Stimulated activated CD4-positive, alpha-beta T cell treated with anti-CD3 and anti-CD28 coated beads, Interleukin-1b, Interleukin-23, amount 100 ng/mL, for 4 hours (primary cell): Measurements from ENCODE around the gene NBAS.
"Not testable (repeated sequence)": the region's sequence is repeated elsewhere in the genome, so short reads cannot be mapped to it uniquely, and the experiment has no call there.

Source experiments
- DNase-seq, 2 donors: peaks; one replicate each; pipeline ENCODE4 v3.0.0-alpha.2; 2020; ENCODE audit warnings: low read depth in 2 of 2

The NBAS gene

DNA sequence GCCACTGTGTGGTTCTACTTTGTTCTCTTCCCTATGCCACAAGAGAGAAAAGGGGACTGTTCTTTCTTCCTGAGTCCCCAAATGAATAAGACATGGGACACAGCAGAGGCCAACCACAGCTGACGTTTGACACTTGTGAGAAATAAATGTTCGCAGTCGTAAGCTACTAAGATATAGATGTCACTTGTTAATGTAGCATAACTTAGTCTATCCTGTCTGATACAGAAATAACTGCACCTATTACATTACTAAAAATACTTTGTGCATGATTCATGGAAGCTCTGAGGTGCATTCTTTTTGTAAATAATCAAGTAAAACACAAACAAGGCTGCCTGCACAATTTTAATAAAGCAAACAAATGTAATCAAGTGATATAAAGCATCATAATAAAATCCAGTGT is 148.8 kb downstream of the NBAS start:
- no peak for DNase-seq

DNA sequence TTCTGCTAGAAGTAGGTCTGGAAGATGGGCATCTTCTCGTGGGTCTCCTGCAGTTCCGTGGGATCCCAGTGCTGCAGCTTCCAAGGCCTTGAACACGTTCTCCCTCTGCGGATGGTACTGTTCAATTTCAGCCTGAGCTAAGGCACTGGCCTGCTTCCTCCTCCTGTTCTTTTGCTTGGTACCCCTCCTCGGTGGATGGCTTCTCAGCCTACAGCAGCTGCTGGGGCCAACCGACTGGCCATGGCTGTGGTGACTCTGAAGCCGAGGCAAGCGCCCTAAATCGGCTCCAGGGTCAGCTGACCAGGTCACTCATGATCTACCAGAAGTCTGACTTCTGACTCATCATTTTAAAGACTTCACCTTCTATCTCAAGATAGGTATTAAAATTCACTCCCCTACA is 150.2 kb downstream of the NBAS start:
- DNase-seq = no peak

DNA sequence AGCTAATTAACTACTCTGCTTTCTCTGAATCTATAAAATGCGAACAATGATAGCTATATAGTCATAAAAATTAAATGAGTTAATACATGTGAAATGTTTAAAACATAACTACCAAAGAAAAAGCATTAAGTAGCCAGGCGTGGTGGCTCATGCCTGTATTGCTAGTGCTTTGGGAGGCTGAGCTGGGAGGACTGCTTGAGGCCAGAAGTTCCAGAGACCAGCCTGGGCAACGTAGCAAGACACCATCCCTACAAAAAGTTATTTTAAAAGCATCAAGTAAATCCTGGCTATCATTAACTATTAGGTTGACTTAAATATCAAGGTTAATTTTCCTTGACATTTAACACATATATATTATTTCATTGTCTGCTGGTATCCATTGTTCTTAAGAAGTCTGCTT is 152.4 kb downstream of the NBAS start:
- DNase-seq = no peak

DNA sequence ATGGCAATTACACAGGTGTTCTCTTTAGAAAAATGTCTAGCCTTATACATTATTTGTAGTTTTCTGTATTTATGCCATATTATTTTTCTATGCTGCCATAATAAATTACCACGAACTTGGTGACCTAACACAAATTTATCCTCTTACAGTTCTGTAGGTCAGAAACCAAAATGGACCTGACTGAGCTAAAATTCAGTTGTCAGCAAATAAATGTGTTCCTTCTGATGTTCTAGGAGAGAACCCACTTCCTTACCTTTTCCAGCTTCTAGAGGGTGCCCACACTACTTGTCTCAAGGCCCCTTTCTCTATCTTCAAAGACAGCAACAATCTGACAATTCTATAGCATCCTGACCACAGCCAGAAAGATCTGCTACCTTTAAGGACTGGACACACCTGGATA is 153.5 kb downstream of the NBAS start:
- DNase-seq = no peak

DNA sequence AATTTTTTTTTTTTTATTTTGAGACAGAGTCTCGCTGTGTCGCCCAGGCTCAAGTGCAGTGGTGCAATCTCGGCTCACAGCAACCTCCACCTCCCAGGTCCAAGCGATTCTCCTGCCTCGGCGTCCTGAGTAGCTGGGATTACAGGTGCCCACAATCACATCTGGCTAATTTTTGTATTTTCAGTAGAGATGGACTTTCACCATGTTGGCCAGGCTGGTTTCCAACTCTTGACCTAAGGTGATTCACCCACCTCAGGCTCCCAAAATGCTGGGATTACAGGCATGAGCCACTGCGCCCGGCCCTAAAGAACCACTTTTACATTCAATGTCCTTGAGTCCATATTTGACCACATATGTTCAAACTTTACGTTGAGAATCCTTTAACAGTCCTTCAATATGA is 156.6 kb downstream of the NBAS start:
- DNase-seq = not testable (repeated sequence)

DNA sequence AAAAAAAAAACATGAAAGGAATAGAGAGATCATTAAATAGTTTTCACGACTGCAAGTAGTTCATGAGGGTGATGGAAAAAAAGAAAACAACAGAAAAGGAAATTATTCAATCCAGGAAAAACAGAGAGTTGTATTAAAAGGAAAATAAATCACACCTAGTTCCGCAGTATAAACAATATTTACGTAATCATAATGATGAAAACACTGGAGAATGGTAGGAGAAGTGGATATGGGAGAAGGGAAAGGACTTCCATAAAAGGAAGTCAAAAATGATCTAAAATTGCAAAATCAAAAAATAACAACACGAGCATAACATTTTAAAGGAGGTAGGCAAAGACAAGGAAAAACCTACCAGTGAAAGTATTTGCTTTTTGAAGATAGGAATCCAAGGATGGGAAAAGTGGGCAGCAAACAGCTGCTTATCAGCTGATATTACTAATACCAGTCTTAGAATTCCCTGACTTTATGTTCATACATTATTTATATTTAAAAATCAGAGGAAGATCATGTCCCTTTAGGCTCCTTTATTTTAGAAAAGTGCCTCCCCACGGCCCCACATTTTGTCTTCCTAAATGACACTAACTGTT is 160.8 kb downstream of the NBAS start:
- DNase-seq = no peak

DNA sequence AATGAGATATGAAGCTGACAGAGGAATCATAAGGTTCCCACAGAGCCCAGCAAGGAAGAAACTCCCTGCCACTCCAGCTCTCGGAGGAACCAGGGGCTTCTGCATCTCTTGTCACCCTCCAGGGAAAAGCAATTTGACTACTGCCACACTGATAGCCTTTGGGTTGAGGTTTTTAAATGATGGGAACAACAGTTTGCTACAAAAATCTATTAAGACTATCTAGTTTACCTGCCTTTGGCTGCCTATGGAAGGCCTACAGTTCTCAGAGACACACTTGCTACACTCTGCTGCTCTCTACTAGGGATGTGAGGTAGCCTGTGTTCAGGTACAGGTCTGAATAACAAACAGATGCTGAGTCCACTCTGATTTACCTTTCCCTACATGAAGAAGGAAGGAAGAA is 161.9 kb downstream of the NBAS start:
- no peak for DNase-seq

DNA sequence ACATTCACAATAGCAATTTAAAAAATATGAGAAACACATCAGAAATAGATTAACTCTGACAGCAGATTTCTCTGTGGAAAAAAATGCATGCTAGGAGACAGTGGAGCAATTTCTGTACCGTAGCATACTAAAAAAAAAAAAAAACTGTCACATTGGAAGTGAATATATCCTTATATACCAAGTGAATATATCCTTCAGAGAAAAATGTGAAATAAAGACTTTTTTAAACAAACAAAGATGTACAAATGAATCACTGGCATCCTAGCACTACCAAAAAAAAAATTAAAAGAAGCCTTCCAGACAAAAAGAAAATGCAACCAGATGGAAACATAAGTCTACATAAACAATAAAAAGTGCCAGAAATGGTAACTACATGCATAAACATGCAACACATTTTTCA is 169.4 kb downstream of the NBAS start:
- DNase-seq = no peak

DNA sequence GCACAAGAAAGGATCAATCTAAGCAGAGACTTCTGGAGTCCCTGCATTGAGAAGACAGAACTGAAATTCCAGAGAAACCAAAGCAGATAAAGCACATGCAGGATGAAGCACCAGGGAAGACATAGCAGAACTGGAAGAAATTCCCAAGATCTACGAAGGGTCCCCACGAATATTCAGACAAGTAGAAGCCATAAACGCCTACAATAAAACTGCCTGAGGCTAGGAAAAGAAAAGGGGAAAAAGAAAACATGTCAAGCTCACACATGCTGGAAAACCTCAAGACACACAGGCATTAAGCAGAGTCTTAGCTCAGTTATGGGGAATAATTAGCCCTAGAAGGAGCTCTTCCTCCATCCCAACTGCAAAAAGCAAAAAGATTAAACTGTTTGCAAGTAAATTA is 171.2 kb downstream of the NBAS start:
- no peak for DNase-seq

DNA sequence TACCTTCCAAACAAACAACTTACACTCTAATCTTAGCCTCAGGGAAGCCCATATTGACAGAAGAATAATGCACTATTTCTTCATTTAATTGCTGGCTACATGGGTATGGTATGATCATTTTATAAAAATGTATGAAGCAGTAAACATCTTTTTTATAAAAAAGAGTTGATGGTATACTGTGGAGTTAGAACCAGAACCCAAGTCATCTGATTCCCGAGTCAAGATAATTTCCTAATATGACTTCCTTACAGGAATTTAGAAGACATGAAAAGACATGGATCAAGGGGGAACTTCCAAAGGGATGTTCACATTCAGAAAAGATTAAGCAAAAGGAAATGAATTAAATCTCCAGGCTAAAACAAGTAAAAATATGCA is 171.8 kb downstream of the NBAS start:
- DNase-seq = no peak

DNA sequence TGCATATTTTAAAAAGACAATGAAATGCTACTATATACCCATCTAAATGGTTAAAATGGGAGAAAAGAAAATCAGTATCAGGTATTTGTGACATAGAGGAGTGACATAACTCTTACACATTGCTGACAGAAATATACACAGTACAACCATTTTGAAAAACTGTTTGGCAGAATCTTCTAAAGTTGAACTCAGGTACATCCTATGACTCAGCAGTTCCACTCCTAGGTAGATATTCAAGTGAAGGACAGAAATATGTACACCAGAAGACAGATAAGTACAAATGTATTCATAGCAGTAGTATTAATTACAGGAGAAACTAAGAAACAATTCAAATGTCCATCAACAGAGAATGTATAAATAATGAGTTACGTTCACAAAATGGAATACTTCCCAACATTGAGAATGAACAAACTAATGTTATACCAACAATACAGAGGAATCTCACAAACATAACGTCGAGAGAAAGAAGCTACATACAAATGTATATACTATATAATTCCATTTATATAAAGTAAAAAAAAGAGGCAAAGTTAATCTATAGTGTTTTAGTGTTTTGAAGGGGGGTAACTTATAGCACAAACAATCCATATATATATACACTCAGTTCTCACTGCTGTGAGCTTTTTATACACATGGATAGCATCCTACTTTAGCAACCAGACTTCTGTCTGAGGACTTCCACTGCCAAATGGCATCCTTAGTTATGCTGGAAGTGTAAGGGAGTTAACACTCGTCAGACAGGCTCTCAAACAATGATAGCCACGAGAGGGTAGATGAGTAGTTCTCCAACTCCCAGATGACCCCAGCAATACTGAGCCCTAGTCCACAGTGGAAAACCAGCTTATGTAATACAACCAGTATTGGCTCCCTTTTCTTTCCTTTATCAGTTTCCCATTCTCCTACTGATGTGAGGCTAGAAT is 172.5 kb downstream of the NBAS start:
- DNase-seq = no peak

DNA sequence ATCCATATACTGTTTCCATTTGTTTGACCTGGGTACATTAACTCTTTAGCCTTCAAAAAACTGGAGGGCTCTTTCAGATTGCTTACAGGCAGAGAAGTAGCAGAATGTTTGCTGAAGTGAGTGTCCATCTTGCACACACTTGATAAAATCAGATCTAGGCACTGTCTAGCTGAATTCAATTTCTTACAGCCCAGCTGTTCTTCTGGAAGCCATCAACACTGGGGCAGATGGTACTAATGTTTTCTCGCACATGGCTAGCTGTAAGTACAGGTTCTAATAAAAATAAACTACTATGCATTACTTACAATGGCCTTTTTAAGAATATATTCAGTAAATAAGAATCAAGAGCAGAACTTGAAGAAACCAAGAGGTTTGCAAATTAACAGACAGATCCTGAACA is 175.9 kb downstream of the NBAS start:
- DNase-seq = no peak

DNA sequence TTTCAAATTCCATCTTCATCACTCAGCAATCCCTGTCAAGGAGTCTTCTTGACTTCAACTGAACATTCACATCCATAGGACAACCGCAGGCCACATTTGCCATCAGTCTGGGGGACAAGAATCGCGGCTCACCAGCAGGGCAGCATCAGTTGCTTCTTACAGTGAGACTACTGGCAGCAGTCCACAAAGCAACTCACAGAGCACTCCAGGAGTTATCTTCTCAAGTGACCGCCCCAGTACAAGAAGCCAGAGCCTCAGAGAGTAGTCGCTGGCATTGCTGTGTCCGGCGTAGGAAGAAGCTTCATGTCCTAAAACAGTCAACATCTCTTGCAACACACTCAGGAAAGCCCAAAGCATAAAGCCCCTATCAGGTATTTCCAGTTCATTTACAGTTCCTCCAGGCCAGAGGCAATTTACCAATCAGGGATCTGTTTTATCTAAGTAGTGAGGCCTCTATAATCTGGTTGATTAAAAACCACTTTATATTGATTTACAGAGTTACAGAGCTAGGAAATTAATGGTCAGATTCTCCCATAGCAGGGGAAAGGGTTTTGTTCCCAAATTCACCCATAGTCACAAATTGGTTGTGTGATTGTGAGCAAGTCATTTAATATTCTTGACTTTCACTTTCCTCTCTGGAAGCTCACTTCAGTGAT is 177.3 kb downstream of the NBAS start:
- DNase-seq = no peak

DNA sequence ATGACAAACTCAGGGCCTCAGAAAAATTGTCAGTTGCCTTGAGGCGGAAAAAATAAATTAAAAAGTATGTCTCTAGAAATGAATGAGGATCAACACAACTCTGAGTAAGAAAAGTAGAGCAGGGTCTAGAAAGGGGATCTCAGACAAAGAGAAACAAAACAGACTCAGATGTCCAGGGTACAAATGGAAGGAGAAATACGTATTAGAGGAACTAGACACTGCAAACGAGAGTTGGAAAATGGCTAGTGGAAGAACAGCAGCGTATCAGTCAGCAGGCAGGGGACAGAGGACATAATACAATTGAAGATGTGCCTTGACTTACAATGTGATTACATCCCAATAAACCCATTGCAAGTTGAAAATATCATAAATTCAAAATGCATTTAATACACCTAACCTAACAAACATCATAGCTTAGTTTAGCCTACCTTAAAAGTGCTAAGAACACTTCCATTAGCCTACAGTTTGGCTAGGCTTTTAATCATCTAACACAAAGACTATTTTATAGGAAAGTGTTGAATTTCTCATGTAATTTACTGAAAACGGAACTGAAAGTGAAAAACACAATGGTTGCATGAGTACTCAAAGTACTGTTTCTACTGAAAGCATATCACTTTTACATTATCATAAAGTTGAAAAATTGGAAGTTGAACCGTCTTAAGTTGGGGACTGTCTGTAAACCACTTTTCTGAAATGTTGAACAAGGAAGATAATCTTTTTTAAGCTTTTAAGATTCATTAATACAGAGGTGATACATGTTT is 182.8 kb downstream of the NBAS start:
- no peak for DNase-seq

DNA sequence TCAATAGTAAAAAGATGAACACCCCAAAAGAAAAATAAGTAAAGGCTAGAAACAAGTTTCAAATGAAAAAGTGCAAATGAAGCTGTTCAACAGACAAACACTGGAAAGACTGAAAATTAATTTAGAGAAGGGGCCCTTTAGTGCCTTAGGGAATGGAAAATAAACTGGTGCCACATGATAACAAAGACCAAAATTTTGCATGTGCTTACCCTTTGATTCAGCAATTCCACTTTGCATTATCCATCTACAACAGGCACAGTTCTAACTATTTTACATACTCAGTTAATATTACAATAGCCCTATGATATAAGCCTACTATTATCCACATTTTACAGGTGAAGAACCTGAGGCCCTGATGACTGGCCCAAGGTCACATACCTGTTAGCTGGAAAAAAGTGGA is 183.9 kb downstream of the NBAS start:
- DNase-seq = no peak

DNA sequence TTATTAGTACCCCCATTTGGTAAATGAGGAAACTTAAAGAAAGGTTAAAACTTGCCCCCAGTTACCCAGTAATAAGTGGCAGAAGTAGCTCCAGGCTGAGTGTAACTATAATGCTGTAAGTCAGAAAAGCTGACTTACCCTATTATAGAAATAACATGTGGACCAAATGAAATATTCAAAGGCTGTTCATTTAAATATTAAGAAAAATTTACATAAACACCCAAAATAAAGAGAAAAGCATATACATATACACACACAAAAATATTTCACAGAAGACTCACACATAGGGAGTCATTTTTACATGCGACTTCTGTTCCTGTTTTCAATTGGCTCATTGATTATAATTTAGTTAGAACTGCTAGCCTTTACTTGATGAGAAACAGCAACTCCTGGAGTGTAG is 189.1 kb downstream of the NBAS start:
- DNase-seq = no peak

DNA sequence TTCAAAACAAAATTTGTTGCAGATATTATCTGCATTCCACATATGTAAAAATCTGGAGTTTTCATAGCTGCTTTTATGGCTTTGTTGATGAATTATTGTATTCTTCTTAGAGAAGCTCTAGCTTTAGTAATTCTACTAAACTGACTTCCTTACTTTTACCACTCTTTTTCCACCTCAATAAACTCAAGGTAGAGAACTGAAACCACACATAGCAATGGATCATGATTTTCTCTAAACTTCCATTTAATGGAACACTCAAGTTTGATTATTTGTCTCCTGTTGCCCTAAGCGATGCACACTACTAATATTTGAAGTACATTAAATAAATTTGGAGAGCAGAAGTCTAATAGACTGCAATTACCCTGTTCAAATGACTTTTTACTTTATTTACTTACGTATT is 192.0 kb downstream of the NBAS start:
- DNase-seq = no peak

DNA sequence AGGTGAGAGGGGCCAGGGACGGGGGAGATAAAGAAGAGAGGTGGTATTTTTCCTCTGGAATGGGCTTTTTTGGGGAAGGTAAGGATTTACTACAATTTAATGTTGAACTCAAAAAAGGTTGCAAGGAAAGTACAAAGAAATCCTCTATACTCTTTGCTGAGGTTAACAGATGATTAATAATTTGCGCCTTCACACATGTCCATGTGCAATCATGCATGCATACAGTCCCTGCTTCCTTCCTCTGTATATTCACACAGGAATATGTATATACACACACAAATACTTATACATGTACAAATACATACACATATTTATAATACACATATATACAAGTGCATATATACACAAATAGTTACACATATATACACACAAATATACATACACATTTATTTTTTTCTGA is 193.4 kb downstream of the NBAS start:
- no peak for DNase-seq

DNA sequence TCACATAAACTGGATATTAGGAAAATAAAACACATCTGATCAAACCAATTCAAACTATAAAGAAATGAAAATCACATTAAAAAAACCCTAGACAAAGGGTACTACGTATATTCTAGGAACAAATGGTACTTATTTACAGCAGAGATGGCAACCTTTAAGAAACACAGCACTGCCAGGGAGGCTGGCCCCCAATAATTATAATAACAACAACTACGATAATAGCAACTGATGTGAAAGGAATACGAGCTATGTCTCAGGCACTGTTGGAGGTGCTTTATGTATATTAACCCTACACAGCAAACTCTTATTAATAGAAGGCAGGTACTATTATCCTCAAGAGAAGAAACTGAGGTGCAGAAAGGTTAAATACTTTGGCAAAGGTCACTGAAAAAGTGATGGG is 193.9 kb downstream of the NBAS start:
- no peak for DNase-seq

DNA sequence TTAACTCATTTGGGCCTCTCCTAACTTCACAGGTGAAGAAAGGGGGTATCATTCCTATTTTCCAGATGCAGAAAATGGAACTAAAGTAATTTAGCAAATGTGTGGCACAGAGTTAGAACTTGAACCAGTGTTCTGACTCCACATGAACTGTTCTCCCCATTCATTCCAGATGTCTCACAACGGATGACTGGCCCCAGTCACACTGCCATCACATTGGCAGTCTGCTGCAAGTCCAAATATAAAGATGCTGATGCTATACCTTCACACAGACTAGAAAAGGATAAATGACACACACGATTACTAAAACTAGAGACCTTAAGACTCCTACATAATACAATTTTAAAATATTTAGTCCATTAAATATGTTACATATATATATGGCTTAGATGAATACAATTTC is 195.7 kb downstream of the NBAS start:
- DNase-seq = no peak

DNA sequence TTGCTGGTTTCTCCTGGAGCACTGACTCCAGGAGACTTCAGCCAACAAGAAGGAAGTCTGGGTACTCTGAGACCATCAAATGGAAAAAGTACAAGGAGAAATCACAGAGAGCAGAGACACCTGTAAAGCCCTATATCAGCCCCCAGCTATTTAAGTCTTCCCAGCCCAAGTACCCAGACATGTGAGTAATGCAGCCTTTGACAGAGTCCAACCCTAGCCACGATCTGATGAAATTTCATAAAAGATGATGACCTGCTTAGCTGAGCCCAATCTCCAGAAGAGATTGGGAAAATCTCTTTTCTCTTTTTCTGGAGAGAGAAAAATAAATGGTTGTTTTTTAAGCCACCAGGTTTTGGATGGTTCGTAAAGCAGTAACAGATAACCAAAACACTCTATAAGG is 196.6 kb downstream of the NBAS start:
- no peak for DNase-seq

DNA sequence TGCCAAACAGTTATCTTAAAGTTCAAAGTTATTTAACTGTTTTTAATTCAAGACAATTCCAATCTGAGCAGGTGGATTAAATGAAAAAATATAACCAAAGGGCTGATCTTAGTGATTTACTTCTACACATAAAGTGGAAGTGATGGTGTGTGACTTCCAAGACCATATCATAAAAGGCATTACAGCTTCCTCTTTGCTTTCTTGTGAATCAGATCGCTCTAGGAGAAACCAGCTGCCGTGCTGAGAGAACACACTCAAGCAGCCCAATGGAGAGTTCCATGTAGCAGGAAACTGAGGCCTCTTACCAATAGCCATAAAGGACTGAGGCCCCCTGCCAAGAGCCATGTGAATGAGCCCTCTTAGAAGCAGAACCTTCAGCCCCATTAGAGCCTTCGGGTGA is 197.4 kb downstream of the NBAS start:
- DNase-seq = no peak
